ENCODE data around the gene UQCRC2.

DNA sequence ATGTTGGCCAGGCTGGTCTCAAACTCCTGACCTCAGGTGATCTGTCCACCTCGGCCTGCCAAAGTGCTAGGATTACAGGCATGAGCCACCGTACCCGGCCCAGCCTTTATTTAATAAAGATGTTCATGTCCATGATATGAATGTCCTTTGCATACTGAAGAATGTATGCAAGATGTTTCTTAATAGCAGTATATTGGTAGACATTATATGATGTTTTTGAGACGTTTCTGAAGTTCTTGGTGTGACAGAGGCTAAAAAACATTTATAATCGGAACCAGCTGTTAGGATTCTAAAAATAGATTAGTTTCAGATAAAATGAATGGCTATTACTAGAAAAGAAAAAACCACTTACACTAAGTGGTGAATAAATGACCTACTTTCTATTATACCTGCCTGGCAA, 36.0 kb downstream of the UQCRC2 start:
- TF ChIP-seq POLR2A (IDR thresholded peaks at IDR 0.05), result no peak
- TF ChIP-seq, protein P1, sequence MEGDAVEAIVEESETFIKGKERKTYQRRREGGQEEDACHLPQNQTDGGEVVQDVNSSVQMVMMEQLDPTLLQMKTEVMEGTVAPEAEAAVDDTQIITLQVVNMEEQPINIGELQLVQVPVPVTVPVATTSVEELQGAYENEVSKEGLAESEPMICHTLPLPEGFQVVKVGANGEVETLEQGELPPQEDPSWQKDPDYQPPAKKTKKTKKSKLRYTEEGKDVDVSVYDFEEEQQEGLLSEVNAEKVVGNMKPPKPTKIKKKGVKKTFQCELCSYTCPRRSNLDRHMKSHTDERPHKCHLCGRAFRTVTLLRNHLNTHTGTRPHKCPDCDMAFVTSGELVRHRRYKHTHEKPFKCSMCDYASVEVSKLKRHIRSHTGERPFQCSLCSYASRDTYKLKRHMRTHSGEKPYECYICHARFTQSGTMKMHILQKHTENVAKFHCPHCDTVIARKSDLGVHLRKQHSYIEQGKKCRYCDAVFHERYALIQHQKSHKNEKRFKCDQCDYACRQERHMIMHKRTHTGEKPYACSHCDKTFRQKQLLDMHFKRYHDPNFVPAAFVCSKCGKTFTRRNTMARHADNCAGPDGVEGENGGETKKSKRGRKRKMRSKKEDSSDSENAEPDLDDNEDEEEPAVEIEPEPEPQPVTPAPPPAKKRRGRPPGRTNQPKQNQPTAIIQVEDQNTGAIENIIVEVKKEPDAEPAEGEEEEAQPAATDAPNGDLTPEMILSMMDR (IDR thresholded peaks at IDR 0.05), result no peak
- TF ChIP-seq POLR2AphosphoS5 (IDR thresholded peaks at IDR 0.05), result no peak
